GM21515 (cell line): Measurements from ENCODE around the gene CHMP4A.

Experiments used
- ATAC-seq: cut with Tn5 transposase; IDR thresholded peaks from one replicate; pipeline ENCODE4 v1.9.1; 2021; ENCODE audit not compliant: unreplicated experiment

The CHMP4A gene, protein sequence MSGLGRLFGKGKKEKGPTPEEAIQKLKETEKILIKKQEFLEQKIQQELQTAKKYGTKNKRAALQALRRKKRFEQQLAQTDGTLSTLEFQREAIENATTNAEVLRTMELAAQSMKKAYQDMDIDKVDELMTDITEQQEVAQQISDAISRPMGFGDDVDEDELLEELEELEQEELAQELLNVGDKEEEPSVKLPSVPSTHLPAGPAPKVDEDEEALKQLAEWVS

DNA sequence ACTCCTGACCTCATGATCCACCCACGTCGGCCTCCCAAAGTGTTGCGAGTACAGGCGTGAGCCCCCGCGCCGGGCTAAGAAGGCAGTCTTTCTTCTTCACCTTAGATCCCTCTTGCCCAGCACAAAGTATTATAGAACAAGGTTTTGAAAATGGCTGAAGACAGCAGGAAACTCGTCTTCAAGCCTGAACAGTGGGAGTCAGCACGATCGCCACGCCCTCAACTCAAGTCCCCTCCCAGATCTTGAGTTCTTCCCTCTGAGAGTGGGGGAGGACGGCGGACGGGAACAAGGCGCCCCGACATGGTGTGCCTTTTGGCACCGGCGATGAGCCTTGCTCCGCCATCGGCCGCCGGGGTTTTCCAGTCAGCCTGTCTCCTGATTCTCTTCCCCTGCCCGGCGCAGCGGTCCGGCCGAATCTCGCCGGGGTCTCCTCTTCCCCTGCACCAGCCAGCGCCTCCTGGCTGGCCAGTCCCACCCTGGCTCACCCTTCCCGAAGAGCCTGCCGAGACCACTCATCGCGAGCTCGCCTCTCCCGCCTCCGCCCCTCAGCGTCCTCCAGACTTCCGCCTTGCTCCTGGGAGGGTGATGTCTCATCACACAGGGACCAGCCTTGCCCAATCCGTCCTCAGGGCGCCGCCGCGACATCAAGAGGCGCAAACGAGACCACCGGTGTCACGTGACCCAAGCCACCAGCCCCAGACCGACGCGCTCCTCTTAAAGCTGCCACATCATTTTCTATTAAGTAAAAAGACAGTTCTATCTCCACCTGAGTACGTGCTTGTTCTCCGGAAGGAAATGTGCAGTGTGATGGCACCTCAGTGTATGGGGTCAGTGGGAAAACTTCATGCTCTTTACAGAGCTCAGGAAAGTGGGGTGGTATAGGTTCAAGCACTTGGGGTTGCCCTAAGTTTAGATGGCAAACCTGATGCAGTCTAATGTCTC lies at the start of gene CHMP4A:
Gene CHMP4A, minus strand, starts transcription at position 565 of the 942 bp plus-strand sequence. Its CDS starts 49 bp downstream, at position 516.
- peak; percentile 81 for ATAC-seq

DNA sequence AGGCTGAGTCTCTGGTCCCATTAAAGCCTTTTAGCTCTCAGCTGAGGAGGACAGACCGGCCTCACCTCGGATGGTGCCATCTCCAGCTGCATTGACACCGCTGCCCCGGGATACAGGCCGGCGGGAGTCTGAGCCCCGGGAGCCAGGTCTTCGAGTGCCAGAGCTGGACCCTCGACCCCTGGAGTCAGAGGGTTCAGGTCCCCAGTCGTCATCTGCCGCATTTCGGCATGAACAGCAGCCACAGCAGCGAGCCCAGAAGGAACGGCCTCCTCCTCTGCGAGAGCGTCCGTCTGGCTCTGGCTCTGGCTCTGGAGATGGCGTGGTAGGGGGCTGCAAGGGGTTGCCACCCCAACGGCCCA lies 48.7 kb upstream of the CHMP4A start:
- no peak for ATAC-seq

DNA sequence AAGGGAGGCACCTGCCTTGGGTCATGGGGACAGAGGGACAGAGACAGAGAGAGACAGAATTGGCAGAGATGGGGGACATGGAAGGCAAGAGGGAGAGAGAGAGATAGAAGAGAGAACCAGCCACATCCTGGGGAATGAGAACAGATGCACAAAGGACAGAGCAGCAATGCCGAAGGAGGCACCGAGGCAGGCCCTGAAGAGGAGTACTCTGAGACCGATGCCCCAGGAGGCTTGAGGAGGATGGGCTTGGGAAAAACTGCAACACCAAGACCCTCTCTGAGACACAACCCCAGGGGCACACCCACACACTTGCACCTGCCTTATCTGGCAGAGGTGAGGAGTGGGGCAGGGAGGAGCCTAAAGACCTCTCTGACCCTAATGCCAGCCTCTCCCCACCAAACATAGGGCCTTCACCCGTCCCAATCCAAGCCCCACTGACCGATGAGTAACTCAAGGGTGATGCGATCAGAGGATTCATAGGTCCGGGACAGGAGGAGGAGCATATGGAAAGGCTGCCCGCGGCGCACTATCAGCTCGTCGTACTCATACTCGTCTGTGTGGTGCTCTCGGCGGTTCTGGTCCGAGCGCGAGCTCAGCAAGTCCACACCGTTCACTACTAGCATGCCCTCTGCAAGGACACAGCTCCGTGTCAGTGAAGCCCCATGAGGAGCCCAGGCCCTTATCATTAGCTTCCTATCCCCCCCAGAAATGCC lies 48.1 kb upstream of the CHMP4A start:
- no peak for ATAC-seq

DNA sequence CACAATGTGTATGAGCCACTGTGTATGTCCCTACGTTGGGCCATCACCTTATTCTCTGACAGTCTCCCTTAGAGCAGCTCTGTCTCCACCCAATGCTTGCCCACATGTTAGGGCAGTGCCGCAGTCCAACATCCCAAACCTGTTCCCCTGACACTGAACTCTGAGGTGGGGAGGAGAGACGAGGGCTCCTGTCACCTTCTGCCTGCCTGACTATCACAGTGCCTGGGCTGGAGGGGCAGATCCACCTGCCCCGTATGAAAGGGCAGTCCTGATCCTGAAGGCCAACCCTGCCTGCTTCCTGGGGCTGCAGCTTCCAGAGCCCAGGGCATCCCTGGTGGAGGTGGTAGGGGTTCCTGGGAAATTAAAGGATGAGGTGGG lies 47.5 kb upstream of the CHMP4A start:
- no peak for ATAC-seq

DNA sequence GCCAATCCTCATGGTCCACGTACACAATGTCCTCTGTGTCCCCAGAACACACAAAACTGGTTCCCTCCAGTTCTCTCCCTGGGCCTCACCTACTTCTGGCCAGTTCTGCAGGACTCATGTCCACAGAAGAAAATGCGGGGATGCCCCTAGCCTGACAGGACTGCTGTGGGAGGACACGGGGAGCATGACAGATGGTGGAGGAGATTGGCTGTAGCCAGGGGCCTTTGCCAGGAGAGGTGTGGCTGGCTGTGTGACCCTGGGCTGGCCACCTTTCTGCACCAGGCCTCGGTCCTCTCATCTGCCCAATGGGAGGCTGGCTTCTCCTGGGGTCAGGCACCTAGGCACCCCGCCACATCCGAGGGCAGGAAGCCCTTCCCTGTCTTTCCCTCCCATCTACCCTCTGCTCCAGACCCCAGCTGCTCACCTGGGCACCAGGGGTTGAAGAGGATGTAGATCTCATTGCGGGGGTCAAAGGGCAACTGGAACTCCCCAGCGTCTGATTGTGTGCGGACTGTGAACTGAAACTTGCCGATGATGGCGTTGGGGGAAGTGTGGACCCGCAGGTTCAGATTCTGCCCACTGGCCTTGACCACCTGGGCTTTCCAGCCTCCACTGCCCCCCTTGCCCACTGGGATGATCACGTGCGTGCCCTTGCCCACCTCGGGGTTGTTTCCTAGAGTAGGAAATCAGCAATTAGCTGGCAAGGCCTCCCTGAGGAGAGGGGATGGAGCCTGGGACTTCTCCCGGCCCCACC lies 46.9 kb upstream of the CHMP4A start:
- no peak for ATAC-seq

DNA sequence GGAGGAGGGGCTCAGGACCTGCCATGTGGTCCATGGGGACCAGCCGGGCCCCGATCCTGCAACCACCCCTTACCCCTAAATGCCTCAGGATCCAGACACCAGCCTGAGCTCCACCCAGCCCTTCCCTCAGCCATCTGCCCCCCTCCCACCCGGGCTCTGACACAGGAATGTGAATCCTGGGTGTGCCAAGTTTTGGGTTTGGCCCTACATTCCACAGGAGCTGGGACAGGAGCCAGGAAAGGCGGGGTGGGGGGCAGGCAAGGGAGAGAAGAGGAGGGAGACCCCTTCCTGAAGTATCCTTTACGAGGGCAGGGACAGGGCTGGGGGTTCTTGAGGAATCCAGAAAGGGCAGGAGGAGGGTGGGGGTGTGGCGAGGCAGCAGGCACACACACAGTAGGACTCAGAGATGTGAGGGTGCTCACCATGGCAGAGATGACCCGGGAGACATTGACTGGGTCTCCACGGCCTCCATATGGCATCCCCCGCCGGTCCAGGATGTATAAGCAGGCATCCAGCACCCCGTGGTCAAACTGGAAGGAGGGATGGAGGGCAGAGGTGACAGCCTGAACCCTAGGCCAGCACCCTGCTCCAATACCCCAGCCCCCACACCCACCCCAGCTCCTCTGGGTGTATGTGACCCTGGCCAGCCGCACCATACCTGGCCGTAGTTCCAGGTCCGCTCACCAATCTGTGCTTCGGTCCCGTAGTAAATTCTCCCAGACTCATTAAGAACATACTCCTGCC lies 46.2 kb upstream of the CHMP4A start:
- no peak for ATAC-seq

DNA sequence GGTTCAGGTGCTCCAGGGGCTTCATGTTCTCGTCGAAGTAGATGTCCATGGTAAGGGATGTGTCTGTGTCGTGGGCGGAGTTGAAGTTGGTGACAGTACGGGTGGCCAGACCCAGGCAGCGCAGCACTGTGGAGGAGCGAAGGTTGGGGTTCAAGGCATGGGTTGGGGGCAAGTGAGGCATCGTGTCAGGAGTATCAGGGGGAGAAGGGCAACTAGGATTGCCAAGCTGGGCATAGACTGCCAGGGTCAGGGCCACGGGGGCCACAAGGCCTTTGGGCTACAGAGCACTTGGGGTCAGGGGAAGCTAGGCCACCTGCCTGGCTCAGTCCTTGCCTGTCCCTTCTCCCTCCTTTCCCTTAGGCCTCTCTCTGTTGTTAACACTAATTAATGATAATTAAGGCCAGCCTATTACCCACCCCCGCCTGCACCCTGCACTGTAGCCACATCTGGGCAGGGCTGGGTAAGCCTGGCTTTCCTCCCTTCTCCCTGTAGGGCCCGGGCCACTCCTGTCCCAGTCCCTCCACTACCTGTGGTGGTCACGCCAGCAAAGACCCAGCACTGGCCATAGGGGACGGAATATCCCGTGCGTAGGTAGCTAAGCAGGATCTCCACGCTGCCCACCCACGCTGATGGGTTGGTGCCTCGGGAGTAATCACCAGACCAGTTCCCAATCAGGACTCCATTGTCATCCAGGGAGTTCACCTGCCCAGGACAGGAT lies 45.4 kb upstream of the CHMP4A start:
- no peak for ATAC-seq

DNA sequence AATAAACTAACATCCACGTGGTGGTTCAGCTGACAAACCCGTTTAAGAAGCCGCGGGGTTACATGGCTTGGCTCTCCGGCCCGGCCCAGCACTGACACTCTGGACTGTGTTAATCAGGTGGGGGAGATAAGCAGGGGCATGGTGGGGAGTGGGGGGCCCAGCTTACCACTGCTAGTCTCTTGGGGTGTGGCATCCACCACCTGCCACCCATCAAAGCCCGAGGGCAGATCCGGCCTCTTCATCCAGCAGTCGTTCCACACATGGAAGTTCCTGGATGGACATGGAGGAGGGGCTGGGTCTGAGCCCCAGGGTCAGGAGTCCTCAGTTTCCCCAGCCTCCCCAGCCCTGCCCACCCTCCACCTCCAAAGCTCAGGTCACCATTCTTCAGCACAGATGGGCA lies 44.8 kb upstream of the CHMP4A start:
- ATAC-seq = no peak

DNA sequence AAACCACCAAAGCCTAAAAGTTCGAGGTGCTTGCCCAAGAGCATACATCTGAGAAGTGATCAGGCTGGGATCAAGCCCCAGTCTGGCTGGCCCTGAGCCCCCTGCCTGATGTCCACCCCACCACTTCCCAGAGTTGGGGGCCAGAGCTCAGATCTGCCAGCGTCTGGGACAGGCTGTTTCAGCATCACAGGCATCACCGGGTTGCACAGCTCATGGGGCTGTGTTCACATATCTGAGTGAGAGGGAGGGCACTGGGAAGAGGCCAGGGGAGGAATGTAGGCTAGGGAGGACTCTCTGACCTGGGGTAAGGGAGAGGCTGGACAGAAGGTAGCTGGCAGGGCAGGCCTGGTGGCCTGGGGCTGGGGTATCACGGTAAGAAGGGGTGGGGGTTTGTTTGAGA lies 43.7 kb upstream of the CHMP4A start:
- no peak for ATAC-seq

DNA sequence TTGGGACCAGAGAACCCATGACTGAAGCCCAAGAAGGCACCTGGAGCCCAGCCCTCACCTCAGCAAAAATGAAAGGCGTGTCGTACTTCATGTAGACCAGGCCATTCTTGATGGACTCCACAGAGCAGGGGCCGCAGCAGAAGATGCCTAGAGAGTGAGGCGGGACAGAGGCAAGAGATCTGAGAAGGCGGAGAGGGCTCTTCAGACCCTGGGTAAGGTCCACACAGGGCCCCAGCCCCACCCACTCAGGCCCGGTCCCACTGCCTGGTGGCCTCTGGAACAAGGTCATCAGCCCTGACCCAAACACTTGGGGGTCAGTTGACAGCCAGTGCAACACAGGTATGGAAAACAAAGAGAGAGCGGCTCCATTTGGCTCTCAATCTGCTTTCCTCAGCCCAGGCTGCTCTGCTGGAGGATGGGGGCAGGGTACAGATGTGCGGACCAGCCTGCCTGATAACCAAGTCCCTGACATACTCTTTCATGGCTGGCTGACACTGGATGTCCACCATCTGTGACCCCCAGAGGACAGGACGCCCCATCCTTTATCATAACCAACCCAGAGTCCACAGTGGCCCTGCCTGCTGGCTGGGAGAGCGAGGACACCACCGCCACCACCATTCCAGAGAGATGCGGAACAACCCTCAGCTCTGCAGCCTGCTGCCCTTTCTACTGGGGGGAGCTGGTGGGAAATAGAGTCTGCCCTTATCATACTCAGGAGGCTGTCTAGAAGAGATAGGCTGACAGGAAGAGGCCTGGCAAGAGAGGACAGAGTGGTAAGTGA lies 42.8 kb upstream of the CHMP4A start:
- no peak for ATAC-seq

DNA sequence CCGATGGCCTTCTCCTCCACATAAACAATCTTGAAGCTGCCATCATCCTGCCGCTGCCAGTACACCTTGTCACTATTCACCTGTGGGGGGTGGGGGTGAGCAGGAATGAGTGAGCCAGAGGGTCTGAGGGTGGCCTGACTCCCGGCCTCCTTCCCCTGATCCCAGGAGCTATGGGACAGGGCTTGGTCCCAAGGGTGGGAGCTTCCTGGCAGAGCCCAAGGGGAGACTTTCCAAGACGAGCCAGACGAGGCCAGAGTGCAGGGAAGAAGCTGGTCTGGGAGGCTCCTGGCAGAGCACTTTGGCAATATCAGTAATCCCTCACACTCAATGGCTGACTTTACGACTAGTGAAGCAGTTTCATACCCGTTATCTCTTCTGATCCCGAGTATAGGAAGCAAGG lies 42.1 kb upstream of the CHMP4A start:
- ATAC-seq = no peak

DNA sequence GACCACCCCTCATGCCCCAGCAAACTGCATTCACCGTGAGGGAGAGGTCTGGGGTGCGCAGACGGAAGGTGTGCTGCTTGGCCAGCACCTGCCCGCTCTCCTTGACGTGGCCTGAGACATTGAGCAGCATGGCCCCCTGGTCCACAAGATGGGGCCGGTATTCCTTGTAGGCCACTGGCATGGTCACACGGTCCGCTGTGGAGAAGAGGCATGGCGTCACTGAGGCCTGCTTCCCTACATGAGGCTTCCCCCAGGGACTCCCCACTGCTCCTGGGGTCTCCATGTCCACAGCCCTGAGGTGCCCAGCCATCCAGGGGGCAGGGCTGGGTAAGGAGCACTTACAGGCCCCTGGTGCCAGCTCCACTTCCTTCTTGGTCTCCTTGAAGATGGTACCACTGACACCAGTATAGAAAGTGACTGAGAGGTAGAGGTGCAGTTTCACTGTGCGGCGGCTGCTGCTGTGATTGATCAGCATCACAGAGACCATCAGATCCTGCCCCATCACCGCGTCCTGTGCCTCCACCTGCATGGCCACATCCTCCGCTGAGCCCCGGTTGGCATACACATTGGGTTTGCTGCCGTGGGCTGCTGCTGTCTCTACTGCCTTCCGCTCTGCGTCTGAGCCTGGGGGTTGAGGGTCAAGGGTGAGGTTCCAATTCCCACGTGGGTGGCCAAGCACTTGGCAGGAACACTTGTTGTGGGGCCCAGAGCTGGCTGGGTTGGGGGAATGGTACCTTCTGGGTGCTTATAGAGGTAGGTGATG lies 41.5 kb upstream of the CHMP4A start:
- no peak for ATAC-seq

DNA sequence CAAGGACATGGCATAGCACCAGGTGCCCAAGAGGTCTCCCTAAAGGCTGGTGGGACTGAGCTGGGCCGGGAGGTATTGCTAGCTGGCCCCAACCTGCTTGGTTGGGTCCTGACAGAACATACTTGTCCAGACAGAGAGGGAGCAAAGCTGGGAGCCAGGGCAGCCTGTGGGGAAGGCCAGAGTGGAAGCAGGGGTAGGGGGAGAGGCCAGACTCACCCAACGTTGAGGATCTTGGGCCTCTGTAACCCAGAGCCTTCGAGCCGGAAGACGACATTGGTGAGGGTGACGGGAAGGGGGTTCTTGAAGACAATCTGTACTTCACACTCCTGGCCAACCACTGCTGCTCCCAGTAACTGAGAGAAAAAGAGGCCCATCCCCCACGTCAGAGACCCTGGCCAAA lies 40.6 kb upstream of the CHMP4A start:
- ATAC-seq = no peak

DNA sequence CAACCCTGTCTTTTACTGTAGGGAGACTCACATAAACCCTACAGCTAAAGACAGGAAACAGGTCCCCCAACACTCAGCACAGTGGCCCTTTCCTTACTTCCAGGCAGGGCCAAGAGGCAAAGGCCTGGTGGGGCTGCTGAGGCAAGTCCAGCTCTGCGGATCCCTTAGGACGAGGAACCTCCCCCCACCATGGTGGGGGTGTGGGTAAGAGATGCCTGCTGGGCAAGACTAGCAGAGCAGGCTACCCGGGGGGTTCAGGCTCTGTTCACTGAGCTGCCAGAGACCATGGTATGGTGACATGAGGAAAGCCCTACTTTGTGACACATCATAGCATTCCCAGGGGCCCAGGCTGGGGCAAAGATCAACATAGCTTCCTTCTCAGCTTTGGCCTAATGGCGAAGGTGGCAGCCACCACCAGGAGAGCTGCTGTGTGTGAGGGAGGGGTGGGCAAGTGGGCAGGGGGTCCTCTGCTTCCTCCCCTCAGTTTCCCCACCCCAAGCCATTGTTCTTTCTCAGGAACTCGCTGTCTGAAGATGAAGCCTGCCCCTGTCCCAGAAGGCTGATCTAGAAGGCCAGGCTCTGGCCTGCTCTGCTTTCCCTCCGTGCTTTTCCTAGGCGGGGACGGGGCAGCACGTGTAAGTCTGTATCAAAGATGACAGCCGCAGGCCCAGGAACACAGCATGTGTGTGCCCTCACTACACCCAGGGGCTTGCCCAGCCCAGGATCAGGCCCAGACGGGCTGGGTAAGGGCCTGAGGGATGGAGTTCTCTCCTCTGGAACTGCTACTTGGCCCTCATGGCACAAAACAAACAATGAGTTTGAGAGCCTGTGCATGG lies 39.2 kb upstream of the CHMP4A start:
- no peak for ATAC-seq

DNA sequence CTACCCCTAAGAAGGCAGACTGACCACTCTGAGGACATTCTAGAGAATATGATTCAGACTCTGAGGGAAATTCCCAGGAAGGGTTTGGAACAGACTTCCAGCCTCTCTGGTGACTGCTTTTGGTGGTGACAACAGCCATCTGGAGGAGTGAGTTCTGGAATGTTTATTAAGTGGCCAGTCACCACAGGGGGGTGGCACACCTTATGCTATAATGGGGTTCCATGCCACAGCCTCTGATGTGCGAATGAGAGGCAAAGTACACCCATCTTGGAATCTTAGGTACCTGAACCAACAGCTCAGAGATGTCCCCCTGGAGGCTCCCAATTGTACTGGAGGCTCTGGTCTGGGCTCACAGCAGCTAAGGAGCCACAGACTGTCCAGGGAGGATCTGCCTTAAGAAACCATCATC lies 38.6 kb upstream of the CHMP4A start:
- no peak for ATAC-seq

DNA sequence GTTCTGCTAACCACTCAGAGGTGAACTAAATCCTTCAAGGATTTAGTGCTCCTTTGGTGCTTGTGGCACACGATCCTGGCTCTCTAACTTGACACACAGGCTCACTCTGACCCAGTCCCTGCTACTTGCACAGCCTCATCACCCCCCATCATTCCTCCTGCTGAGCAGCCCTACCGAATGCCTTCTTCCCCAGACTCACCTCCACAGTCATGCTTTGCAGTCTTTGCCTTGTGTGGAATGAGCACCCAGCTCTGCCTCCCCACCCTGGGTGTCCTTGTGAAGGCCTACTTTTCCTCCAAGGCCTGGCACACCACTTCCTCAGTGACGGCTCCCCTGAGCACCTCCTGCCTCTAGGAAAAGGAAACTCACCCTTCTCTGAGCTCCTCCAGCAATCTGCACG lies 37.1 kb upstream of the CHMP4A start:
- no peak for ATAC-seq

DNA sequence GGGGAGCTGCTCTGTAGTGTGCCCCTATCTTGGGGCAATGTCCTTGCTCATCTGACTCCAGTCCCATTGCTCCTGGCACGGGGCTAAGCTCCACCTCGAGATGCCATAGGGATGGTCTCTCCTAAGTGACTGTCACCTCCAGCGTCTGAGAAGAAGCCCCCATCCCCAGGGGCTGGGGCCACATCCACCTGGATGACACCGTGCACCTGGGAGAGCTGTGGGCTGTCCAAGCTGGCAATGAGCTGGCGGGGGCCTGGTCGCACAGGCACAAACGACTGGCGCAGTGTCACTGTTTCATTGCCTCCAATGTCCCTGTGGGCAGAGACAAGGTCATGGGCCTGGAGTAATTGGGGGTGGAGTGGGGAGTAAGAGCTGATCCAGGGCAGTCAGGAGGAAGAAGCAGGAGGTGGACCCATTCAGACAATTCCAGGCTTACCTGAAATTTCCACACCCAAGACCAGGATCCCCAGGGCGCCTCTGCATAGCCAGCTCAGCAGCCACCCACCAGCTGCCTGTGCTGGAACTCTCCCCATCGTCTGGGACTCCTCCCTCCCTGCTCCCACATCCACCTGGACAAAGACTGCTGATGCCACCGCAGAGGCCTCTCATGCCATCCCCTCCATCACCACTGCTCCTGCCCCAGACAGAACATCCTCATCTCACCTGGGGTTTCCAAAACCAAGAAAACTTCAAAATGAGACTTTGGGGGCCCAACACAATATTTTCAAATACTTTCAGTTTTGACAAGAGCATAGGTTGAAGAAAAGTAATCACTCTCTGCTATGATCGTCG lies 36.1 kb upstream of the CHMP4A start:
- ATAC-seq = no peak
